Astrocyte (in vitro differentiated cells and primary cell): ENCODE data around the gene SMAGP.

Source experiments
- EZH2 ChIP-seq: IDR thresholded peaks from 2 replicates; pipeline ENCODE4 v1.6.1; 2012; ENCODE audit warnings: mild to moderate bottlenecking, low read length, inconsistent platforms; ENCODE audit not compliant: insufficient read depth
- TF ChIP-seq, protein P1 (sequence below): IDR thresholded peaks from 2 replicates; pipeline ENCODE4 v1.5.1; 2011; ENCODE audit warnings: low read depth, mild to moderate bottlenecking, inconsistent platforms, low read length, moderate library complexity; ENCODE audit not compliant: insufficient read depth

DNA sequence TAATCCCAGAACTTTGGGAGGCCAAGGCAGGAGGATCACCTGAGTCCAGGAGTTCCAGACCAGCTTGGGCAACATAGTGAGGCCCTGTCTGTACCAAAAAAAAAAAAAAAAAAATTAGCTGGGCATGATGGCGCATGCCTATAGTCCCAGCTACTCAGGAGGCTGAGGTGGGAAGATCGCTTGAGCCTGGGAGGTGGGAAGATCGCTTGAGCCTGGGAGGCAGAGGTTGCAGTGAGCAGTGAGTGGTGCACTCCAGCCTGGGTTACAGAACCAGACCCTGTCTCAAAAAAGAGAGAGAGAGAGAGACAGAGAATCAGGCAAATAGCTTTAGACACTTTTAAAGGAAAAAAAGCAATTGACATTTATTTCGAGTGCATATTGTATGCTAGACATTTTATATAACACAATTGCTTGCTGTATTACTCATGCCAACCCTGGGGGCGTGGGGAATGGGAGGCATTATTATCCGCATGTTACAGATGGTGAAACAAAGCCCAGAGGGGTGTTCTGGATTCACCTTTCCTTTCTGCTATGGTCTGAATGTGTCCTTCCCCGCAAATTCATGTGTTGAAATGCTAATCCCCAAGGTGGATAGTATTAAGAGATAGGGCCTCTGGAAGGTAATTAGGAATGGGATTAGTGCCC is 62.1 kb downstream of the SMAGP start:
- TF ChIP-seq, protein P1, sequence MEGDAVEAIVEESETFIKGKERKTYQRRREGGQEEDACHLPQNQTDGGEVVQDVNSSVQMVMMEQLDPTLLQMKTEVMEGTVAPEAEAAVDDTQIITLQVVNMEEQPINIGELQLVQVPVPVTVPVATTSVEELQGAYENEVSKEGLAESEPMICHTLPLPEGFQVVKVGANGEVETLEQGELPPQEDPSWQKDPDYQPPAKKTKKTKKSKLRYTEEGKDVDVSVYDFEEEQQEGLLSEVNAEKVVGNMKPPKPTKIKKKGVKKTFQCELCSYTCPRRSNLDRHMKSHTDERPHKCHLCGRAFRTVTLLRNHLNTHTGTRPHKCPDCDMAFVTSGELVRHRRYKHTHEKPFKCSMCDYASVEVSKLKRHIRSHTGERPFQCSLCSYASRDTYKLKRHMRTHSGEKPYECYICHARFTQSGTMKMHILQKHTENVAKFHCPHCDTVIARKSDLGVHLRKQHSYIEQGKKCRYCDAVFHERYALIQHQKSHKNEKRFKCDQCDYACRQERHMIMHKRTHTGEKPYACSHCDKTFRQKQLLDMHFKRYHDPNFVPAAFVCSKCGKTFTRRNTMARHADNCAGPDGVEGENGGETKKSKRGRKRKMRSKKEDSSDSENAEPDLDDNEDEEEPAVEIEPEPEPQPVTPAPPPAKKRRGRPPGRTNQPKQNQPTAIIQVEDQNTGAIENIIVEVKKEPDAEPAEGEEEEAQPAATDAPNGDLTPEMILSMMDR, result no peak
- TF ChIP-seq EZH2, result no peak
